Fibroblast of mammary gland (primary cell): ENCODE results near the gene STK24.

Experiments used
- DNase-seq: peaks from one replicate; pipeline ENCODE4 v3.0.0-alpha.2; 2010; ENCODE audit warnings: low read depth
- H3K4me3 ChIP-seq: 2 replicates; pipeline ENCODE4 v1.5.1; 2011; ENCODE audit warnings: low read depth, mild to moderate bottlenecking, low read length, moderate library complexity; ENCODE audit not compliant: control insufficient read depth
- TF ChIP-seq, protein P1 (sequence below): conservative IDR thresholded peaks from 2 replicates; pipeline ENCODE4 v1.5.1; 2011; ENCODE audit warnings: low read depth, low read length, inconsistent platforms; ENCODE audit not compliant: control insufficient read depth, insufficient read depth

STK24 gene

DNA sequence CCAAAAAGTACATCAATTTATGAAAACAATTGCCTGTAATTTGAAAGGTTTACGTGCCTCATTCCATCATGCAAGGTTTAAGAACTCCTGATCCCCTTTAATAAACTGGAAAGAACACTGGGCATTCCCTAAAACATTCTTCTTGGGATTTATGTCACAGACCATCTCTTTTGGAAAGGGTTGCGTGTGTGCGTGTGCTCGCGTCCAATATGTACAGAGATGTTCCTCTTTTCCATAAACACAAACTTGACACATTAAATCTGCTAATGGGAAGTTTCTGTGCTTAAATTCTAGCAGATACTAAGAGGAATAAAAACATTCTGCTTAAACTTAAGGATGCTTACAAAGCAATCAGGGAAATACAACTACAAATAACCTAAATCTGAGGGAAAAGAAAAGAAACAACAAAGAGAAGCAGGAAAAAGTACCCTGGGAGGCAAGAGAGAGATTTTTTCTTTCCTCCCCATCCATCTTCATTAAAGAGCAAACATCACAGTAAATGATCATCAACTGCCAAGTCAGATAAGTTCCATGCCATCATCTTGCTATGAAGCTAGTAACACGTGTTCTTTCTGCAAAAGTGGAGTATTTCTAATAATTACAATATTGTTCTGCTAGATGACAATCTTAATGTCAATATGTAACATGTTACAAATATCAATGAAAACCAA lies 83.7 kb downstream of the STK24 start:
- DNase-seq, result no peak
- TF ChIP-seq, protein P1, sequence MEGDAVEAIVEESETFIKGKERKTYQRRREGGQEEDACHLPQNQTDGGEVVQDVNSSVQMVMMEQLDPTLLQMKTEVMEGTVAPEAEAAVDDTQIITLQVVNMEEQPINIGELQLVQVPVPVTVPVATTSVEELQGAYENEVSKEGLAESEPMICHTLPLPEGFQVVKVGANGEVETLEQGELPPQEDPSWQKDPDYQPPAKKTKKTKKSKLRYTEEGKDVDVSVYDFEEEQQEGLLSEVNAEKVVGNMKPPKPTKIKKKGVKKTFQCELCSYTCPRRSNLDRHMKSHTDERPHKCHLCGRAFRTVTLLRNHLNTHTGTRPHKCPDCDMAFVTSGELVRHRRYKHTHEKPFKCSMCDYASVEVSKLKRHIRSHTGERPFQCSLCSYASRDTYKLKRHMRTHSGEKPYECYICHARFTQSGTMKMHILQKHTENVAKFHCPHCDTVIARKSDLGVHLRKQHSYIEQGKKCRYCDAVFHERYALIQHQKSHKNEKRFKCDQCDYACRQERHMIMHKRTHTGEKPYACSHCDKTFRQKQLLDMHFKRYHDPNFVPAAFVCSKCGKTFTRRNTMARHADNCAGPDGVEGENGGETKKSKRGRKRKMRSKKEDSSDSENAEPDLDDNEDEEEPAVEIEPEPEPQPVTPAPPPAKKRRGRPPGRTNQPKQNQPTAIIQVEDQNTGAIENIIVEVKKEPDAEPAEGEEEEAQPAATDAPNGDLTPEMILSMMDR, result no peak
- H3K4me3 ChIP-seq, result no peak overlapping the region

DNA sequence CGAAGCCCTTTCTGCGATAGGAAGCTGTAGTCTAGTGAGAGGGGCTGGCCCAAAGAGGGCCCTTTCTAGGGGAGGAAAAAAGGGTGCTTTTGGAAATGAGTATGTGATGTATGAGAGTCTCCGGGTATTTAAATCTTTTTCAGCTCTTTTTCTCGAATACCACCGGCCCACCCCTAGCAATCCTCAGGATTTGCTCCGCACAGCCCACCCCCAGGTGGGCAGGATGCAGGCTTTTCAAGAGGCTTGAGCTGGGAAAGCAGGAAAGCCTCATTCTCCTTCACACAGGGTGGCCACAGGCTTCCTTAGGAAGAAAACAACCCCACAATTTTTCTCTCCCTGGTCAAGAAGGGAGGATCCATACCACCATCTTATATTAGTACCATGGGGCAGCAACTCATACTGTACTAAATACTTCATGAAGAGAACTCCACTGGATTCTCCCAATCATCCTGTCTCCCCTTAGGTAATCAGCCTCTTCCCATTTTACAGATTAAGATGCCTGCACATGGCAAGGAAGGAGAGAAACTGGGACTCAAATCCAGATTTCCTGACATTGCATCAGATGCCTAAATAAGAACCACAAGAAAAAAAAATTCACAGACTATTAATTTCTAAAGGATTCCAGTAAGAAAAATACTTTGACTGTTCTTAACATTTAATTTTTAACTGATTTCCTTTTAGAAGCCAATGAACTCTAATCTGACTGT lies 84.4 kb downstream of the STK24 start:
- H3K4me3 ChIP-seq, result no peak overlapping the region

DNA sequence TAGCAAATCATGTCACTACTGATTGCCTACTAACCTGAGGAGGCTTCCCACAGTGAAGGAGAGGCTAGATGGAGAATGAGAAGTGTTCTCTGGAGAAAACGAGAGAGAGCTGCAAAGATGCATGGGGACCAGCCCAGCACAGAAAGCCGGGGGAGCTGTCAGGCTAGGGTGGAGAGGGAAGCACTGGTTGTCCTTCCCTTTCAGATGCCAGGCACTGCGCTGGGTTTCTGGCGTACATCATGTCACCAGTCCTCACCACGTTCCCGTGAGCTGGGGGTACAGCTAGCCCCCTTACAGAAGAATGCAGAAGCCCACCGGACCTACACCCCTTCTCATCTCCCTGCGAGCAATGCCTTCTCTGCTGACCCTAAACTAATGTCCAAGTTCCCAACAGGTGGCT lies 86.0 kb downstream of the STK24 start:
- TF ChIP-seq, protein P1, result no peak
- H3K4me3 ChIP-seq, result no peak overlapping the region
- no peak for DNase-seq

More for the DNA sequence above, 84.4 kb downstream of the STK24 start:
- DNase-seq, result no peak
- TF ChIP-seq, protein P1, result no peak

DNA sequence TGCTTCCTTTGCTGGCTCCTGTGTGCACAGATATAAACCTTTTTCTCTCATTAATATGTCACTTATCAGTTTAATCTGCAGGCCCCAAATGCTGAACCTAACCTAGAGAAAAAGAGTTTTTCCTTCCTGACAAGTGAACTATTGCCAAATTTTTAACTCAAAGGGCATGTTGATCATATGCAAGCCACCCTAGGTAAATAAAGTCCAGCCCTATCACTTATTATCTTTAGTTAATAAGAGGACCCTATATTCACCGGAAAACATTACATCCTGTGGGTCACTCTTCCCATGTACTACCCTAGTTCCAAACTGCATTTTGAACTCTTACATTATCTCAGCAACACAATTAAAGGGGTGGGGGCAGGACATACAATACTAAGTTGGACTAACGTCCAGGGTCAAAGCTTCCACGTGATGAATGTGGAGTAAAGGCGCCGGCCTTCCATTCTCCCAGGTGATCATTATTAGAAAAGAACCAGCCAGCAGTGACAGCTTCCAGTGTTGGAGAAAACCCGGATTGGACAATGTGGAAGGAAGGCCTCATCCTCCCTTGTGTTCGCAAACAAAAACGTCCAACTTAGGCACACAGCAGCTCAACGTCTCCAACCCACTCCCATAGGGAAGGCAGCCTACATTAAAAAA lies 86.6 kb downstream of the STK24 start:
- TF ChIP-seq, protein P1, result no peak
- DNase-seq, result no peak
- H3K4me3 ChIP-seq, result no peak overlapping the region

DNA sequence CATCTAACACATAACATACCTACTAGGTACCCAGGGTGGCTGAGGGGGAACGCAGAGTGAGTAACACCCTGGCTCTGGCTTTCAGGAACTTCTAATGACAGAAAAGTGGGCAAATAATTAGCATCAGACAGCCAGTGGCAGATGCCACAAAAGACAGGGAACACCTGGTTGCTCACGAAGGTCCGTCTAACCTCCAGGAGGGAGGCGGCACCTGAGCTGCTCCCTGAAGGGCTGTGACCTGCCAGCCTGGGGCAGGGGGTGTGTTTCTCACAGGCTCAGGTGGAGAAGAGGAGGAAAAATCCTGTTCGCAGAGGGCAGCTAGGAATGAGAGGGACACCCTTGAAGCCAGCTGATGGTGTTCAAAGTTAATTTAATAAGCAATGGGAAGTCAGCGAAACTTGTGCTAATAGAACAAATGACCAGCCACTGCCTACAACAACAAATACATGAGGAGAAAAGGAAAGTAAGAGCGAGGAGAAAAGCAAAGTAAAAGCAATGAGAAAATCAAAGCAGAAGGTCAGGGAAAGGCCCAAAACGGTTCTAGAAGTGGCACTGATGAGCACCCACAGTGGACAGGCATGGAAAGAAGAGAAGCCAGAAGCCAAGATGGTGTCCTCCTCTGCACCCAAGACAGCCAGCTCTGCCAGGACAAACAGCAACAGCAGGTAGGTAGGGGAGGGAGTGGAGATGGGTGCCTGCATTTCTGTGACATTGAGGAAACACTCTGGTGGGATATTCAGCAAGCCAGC lies 87.3 kb downstream of the STK24 start:
- TF ChIP-seq, protein P1, result no peak
- H3K4me3 ChIP-seq, result no peak overlapping the region

DNA sequence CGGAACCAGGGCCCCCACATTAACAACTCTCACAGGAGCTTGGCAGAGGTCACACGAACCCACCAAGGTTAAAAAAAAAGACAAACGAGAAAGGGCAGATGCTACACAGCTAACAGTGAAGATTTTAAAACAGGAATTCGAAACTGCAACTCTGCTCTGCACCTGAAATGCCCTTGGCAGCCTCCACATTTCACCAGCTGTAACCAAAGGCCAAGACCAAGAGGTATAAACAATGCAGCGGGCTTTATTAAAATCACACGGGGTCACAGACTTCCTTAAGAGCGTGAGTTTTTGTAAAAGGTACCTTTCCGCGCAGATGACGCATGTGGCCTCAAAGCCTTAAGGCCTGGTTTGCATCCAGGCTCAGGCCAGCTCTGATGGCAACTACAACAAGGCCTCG lies 88.2 kb downstream of the STK24 start:
- TF ChIP-seq, protein P1, result no peak
- DNase-seq, result no peak
- H3K4me3 ChIP-seq, result no peak overlapping the region

More for the DNA sequence above, 87.3 kb downstream of the STK24 start:
- no peak for DNase-seq
